ENCODE data around the gene RRP1. TPM values are rescaled to one million over a fixed set of nuclear protein-coding genes. Genes with fewer than 3 reads are reported as not detected.

RRP1 gene
- total RNA-seq, 2 donors from 2014 or later = 21.3 to 34.3 TPM

DNA sequence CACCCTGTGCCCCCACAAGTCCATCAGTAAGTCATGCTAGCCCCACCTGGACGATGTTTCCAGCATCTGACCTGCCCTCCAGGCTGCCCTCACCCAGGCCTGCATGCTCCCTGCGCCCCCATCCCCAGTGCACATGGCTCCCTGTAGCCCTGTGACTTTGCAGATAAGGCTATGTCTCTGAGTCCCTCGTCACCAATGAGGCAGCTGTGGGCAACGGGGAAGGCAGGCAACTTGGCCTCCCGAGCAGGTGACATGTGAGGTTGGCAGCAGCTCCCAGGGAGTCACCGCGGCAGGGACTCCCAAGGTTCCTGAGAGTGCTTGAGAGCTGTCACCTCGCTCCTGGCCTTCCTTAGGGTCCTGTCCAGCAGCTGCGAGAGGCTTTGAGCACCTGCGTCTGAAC, 43.3 kb downstream of the RRP1 start:
- no peak overlapping the region for H3K27ac ChIP-seq
- no peak overlapping the region for H3K4me3 ChIP-seq
- H3K27me3 ChIP-seq (replicated peaks; ENCODE audit: insufficient read depth) = no peaks in the 10 kb centered on the region
- H3K9me3 ChIP-seq = no peaks in the 10 kb centered on the region
- DNase-seq (ENCODE audit: low spot score) (no peak), ATAC-seq (ENCODE audit: insufficient number of reproducible peaks, low FRiP score, low read depth) (no peak)
- H3K36me3 ChIP-seq = no peaks in the 10 kb centered on the region
- TF ChIP-seq, protein P1, sequence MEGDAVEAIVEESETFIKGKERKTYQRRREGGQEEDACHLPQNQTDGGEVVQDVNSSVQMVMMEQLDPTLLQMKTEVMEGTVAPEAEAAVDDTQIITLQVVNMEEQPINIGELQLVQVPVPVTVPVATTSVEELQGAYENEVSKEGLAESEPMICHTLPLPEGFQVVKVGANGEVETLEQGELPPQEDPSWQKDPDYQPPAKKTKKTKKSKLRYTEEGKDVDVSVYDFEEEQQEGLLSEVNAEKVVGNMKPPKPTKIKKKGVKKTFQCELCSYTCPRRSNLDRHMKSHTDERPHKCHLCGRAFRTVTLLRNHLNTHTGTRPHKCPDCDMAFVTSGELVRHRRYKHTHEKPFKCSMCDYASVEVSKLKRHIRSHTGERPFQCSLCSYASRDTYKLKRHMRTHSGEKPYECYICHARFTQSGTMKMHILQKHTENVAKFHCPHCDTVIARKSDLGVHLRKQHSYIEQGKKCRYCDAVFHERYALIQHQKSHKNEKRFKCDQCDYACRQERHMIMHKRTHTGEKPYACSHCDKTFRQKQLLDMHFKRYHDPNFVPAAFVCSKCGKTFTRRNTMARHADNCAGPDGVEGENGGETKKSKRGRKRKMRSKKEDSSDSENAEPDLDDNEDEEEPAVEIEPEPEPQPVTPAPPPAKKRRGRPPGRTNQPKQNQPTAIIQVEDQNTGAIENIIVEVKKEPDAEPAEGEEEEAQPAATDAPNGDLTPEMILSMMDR (IDR thresholded peaks at IDR 0.05) = no peak
- no peaks in the 10 kb centered on the region for H3K4me1 ChIP-seq (ENCODE audit: control insufficient read depth in 1 of 2, low read depth in 2 of 2)

DNA sequence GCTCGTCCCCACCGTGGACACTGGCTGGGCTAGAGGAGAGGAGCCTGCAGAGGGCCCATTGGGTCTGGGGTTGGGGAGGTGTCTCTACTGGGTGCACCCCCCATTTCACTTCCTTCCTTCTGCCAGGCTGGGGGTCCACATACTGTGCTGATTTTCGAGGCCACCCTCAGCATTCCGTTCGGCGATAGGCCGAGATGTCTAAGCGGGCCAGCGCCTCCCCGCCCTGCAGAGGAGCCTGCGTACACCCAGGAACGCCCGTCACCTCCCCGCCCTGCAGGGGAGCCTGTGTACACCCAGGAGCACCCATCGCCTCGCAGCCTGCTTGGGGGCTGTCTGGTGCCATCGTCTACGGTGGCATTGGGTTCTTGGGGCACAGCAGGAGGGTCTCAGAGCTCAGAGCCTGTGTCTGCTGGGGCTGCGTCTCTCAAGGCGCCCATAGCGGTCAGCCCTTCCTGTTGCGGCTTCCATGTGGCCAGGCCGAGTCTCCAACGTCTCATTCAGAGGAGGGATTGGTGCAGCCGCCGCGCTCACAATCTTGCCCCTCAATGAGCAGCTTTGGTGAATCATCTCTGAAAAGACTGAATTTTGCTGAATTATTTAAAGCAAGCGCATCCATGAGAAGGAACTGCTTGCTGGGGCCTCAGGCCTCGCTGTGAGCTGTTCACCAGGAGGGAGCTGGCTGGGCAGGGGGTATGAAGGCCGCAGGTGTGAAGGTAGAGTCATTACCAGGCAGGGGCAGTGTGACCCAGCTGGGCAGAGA, 44.9 kb downstream of the RRP1 start:
- H3K4me1 ChIP-seq (ENCODE audit: control insufficient read depth in 1 of 2, low read depth in 2 of 2) = no peaks in the 10 kb centered on the region
- no peaks in the 10 kb centered on the region for H3K27me3 ChIP-seq (replicated peaks; ENCODE audit: insufficient read depth)
- H3K36me3 ChIP-seq = no peaks in the 10 kb centered on the region
- H3K9me3 ChIP-seq = no peaks in the 10 kb centered on the region
- H3K4me3 ChIP-seq = no peak overlapping the region
- TF ChIP-seq, protein P1 (IDR thresholded peaks at IDR 0.05) = no peak
- ATAC-seq (ENCODE audit: insufficient number of reproducible peaks, low FRiP score, low read depth) (no peak), DNase-seq (ENCODE audit: low spot score) (no peak)
- no peak overlapping the region for H3K27ac ChIP-seq

DNA sequence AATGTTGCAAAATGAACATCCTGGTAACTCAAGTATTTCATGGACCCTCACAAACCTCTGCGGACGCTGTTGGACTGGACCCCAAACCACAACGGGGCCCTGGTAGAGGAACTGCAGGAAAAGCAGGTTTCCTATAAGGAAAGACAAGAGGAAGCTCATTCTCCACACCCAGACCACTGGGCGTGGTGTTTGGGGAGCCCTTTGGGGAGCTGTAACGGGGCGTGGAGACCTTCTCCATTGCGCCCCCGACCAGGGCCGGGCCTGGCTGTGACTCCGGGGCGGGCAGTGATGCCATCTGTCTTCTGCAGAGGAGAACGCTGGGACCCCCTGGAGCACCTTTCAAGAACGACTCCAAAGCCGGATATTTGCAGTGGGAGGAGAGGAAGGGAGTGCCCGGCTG, 45.7 kb downstream of the RRP1 start:
- Histone ChIP-seq H3K27me3 (replicated peaks; ENCODE audit: insufficient read depth) (no peaks in the 10 kb centered on the region), H3K4me1 (ENCODE audit: control insufficient read depth in 1 of 2, low read depth in 2 of 2) (no peaks in the 10 kb centered on the region), H3K27ac (no peak overlapping the region), H3K9me3 (no peaks in the 10 kb centered on the region), H3K4me3 (no peak overlapping the region), H3K36me3 (no peaks in the 10 kb centered on the region)
- TF ChIP-seq, protein P1 (IDR thresholded peaks at IDR 0.05) = no peak
- DNase-seq (ENCODE audit: low spot score) = no peak
- no peak for ATAC-seq (ENCODE audit: insufficient number of reproducible peaks, low FRiP score, low read depth)

DNA sequence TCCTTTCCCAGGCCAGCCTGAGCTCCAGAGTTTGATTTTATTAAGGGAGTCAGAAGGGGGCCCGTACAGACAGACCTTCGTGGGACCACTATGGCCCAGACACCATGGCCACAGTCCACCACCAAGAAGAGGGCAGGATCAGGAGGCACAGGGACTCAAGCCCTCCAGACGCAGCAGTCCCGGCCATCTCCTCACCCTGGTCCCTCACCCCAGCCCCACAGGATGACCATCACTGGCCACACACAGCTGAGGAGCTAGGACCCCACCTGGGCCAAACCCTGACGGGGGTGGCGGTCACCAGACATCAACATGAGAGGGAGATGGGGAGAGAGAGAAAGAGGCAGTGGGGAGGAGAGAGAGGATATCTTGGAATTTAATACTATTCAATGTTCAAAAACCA, 46.5 kb downstream of the RRP1 start:
- TF ChIP-seq, protein P1 (IDR thresholded peaks at IDR 0.05) = no peak
- no peaks in the 10 kb centered on the region for H3K36me3 ChIP-seq
- H3K9me3 ChIP-seq = no peaks in the 10 kb centered on the region
- no peak overlapping the region for H3K4me3 ChIP-seq
- no peaks in the 10 kb centered on the region for H3K27me3 ChIP-seq (replicated peaks; ENCODE audit: insufficient read depth)
- H3K27ac ChIP-seq = no peak overlapping the region
- DNase-seq (ENCODE audit: low spot score) (no peak), ATAC-seq (ENCODE audit: insufficient number of reproducible peaks, low FRiP score, low read depth) (no peak)
- no peaks in the 10 kb centered on the region for H3K4me1 ChIP-seq (ENCODE audit: control insufficient read depth in 1 of 2, low read depth in 2 of 2)

DNA sequence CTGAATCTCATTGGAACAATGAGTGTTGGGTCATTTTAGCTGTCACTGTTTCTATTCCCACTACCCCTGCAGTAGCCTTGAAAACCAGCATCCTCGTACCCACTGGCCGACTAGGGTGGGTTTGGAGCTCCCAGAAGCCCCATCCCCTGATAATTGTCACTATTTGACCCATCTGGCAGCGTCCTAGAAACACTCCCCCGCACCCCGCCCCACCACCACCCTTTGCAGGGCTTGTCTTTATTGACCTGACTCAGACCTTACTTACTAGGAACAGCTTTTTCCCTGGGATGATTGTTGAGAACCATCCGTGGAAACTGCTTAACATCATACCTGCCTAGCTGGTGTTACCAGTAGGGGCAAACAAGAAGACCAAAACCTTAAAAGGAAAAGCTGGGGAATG, 47.2 kb downstream of the RRP1 start:
- Histone ChIP-seq H3K9me3 (no peaks in the 10 kb centered on the region), H3K36me3 (no peaks in the 10 kb centered on the region), H3K27ac (no peak overlapping the region), H3K27me3 (replicated peaks; ENCODE audit: insufficient read depth) (no peaks in the 10 kb centered on the region), H3K4me3 (no peak overlapping the region), H3K4me1 (ENCODE audit: control insufficient read depth in 1 of 2, low read depth in 2 of 2) (no peaks in the 10 kb centered on the region)
- DNase-seq (ENCODE audit: low spot score) (no peak), ATAC-seq (ENCODE audit: insufficient number of reproducible peaks, low FRiP score, low read depth) (no peak)
- TF ChIP-seq, protein P1 (IDR thresholded peaks at IDR 0.05) = no peak
